Amniotic epithelial cell (primary cell): ENCODE measurements around the gene RASSF7.
A peak's percentile ranks its signal among the peaks of the same experiment; 100 is the strongest.
"Not testable (repeated sequence)": the region's sequence is repeated elsewhere in the genome, so short reads cannot be mapped to it uniquely, and the experiment has no call there.

Experiments
- DNase-seq: peaks from one replicate; pipeline ENCODE4 v3.0.0-alpha.2; 2010; ENCODE audit warnings: low read depth

The RASSF7 gene, protein sequence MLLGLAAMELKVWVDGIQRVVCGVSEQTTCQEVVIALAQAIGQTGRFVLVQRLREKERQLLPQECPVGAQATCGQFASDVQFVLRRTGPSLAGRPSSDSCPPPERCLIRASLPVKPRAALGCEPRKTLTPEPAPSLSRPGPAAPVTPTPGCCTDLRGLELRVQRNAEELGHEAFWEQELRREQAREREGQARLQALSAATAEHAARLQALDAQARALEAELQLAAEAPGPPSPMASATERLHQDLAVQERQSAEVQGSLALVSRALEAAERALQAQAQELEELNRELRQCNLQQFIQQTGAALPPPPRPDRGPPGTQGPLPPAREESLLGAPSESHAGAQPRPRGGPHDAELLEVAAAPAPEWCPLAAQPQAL

DNA sequence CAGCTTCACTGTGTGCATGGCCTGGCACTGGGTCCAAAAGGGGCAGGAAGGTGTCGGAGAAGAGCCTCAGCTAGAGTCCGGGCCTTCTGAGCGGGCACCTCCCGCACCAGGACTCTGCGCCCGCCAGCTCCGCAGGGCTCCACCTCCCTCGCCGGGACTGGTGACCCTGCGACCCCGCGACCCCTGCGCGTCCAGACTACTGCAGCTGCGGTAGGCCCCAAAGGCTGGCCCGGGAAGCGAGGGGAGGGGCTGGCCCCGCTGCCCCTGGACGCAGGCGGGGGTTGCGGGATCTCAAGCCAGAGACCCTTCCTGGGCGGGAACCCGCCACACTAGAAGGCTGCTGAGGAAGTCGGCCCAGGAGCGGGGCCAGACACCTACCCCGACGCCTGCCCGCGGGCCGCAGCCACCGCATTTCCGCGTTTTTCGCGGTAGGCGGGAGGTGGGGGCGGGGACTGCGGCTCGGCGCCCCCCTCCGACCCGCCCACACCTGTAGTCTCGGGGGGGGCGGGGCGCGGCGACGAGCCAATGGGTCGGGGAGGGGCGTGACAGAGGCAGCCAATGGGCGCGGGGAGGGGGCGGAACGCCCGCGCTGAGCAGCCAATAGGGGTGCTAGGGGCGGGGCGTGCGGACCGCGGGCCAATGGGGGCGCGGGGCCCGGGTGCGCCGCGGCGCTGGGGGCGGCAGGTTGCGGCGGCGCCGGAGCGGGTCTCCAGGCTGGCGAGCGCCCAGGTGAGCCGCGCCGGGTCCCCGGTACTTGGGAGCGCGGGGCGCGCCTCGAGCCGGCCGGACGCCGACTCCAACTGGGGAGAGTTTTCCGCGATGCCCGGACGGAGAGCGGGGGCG lies at the start of gene RASSF7, which contains the start of gene LMNTD2:
TSS of gene RASSF7 (plus strand) at position 666 of the 843 bp plus-strand sequence. CDS start 799 bp downstream, outside the sequence.
TSS of gene LMNTD2 (minus strand) at position 434 of the 843 bp plus-strand sequence. CDS start at position 412, 22 bp downstream.
- DNase-seq, result peak; percentile 70

DNA sequence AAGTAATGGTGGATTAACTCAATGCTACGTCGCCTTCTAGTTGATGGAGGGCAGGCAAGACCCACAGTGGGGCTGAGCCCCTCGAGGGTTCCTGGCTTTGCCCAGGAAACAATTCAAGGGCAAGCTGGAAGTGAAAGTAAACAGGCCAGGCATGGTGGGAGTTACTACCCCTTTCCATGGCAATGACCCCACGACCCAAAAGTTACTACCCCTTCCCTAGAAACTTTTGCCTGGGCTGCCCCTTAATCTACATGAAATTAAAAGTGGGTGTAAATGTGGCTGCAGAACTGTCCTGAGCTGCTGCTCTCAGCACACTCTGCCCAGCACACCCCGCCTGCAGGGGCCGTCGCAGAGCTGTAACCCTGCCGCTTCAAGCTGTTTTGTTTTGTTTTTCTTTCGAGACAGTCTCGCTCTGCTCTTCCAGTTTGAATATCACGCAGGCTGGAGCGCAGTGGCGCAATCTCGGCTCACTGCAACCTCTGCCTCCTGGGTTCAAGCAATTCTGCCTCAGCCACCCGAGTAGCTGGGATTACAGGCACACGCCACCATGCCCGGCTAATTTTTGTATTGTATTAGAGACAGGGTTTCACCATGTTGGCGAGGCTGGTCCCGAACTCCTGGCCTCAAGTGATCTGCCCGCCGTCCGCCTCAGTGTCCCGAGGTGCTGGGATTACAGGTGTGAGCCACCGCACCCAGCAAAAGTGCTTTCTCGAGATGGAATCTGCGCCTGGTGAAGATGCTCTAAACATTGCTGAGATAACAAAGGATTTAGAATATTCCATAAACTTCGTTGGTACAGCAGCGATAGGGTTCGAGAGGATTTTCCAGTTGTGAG lies 47.8 kb upstream of the RASSF7 start:
- no peak for DNase-seq

DNA sequence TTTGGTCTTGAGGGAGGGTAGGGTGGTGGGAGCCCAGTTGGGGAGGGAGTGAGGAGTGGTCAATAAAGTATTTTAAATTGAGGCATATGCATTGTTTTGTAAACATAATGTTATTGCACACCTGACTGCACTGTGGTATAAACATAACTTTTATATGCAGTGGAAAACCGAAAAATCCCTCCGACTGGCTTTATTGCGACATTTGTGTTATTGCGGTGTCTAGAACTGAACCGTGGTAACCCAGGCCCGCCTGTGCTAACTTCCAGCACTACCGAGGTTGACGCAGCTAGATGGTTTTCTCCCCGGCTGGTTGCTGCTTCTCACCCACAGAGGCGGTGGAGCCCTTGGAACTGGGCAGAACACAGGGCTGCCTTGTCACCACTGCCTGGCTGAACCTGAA lies 46.2 kb upstream of the RASSF7 start:
- no peak for DNase-seq

- DNase-seq, result no peak
Measured at GRCh38 chr11:515131-515530, 45.6 kb upstream of the RASSF7 start.

DNA sequence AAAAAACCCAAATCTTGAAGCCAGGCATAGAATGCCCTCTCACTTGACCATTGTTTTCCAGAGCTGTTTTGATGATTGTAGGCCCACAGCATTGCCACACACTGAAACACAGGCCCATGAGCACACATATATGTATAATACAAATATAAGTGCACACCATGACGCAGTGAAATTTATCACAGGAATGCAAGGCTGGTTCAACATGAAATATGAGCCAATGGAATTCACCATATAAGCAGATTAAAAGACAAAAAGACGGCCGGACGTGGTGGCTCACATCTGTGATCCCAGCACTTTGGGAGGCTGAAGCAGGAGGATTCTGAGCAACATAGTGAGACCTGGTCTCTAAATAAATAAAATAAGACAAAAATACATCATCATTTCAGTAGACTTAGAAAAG lies 44.4 kb upstream of the RASSF7 start:
- no peak for DNase-seq

DNA sequence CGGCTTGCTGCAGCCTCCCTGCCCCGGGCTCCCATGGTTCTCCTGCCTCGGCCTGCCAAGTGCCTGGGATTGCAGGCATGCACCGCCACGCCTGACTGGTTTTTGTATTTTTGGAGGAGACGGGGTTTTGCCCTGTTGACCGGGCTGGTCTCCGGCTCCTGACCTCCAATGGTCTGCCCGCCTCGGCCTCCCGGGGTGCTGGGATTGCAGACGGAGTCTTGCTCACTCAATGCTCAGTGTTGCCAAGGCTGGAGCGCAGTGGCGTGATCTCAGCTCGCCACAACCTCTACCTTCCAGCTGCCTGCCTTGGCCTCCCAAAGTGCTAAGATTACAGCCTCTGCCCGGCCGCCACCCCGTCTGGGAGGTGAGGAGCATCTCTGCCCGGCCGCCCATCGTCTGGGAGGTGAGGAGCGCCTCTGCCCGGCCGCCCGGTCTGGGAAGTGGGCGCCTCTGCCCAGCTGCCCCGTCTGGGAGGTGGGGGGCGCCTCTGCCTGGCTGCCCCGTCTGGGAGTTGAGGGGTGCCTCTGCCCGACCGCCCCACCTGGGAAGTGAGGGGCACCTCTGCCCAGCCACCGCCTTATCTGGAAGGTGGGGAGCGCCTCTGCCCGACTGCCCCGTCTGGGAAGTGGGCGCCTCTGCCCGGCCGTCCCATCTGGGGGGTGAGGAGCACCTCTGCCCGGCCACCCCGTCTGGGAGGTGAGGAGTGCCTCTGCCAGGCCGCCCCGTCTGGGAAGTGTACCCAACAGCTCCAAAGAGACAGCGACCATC lies 43.7 kb upstream of the RASSF7 start:
- DNase-seq, result not testable (repeated sequence)

GRCh38 chr11:518463-519202 lies 42.1 kb upstream of the RASSF7 start:
- peak; percentile 96 for DNase-seq

GRCh38 chr11:520428-521176 lies 40.2 kb upstream of the RASSF7 start:
- no peak for DNase-seq

DNA sequence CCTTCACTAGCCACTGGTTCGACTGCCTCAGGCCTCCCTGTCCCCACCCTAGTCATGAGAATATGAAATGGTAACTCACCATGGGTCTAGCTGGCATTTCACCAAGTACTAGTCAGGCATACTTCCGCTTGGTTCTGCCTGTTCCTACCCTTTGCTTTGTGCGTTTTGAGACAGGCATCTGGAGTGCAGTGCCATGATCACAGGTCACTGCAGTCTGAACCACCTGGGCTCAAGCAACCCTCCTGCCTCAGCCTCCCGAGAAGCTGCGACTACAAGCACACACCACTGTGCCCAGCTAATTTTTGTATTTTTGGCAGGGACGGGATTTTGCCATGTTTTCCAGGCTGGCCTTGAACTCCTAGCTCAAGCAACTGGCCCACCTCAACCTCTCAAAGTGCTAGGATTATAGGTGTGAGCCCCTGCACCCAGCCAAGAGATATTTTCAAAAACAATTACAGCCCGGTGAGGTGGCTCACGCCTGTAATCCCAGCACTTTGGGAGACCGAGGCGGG lies 39.5 kb upstream of the RASSF7 start:
- no peak for DNase-seq

DNA sequence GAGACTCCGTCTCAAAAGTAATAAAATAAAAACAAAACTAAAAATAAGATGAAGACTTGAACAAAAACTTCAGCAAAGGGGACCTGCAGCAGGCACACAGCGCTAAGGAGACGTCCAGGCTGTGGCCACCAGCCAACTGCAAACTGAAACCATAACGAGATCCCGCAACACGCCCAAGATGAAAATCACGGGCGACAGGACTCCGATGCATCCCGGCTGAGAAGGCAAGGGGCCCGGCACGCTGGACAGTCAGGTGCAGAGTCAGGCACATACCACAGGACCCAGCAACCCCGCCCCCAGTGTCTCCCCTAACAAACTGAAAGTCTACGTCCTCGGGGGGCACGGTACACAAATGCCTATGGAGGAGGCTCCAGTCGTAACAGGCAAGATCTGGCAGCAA lies 34.6 kb upstream of the RASSF7 start:
- no peak for DNase-seq

DNA sequence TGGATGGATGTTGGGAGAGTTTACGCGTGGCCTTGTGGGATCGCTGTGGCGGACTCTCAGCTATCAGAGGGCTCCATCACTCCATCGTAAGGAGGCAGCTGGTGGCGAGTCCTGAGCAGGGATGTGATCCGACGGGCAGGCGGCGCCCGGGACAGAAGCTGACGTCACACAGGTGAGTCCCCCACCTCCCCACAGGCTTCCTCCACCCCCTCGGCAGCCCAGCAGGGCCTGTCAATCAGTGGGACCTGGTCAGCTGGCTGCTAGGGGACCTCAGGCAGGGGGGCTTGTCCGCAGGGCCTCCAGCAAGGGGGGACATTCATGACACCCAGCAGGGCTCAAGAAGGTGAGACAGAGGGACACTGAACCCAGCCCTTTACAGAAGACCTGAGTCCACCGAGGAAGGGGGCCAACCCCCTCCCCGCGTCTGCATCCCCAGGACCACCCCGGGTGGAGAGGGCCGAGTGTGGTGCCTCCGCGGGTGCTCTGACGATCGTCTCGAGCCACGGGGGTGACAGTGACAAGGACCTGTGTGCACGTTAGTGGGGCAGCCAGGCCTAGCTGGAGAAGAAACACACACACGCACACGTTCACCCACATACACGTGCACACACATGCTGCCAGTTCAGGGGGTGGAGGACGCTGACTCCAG lies 32.5 kb upstream of the RASSF7 start:
- no peak for DNase-seq

DNA sequence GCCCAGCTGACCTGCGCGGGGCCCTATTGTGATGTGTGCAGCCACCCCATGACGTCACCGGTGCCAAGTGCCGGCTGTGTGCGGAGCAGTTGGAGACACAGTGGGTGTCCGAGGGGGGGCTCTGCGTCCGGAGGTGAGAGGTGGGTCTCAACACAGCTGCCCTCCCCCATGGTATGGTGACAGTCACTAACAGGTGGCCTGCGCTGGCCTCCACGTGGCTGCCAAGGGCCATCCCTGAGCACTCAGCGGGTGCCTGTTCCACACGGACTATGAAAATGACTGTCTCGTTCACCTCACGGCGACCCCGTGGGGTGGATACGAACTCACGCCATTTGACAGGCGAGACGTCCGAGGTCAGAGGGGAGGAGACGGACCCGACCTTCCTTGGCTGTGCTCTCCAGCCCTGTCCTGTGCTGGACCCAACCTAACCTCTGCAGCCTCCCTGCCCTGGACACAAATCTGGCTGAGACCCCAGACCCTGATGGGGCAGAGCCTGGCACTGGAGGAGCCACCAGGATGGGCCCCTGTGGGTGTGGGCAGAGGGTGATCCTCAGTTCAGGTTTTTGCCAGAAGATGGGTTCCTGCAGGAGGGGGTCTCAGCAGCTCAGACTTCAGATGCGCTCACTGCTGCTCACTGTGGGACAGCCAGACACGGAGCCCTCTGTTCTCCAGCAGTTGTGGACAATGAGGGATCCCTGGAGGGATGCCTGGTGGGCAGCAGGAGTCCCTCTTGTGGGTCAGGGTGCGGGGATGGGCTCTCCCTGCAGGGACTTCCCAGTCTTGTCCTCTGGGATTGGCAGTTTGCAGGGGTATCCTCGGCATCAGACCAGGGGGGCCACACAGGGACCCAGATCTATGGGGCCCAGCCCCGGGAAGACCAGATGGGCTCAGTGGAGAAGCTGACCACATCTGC lies 31.7 kb upstream of the RASSF7 start:
- DNase-seq, result no peak

DNA sequence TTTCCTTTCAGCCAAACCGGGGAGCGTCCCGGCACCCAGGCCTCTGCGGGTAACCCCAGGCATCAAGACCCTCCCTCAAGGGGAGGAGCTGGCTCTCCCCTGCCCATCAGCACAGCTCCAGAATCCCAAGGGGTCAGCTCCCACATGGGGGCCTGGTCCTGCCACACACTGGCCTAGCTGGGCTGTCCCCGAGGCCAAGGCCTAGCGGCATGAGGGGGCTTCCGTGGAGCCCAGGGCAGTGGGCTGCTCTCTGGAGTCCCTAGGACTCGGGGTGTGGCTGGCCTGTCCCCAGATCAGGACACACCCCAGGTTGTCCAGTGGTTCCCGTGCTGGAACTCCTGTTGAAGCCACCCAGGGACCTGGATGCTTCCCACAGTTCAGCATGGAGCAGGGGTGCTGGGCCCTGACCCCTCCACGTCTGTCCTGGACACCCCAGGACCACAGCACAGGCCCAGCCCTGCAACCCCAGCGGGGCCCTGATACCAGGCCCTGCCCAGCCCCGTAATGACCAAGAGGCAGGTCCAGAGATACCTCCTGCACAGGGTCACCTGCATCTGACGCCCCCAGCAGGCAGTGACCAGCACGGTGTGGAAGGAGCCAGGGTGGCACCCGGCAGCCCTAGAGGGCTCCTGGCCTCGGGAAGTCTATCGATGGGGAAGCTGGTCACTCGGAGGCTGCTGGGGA lies 30.9 kb upstream of the RASSF7 start:
- DNase-seq, result no peak

DNA sequence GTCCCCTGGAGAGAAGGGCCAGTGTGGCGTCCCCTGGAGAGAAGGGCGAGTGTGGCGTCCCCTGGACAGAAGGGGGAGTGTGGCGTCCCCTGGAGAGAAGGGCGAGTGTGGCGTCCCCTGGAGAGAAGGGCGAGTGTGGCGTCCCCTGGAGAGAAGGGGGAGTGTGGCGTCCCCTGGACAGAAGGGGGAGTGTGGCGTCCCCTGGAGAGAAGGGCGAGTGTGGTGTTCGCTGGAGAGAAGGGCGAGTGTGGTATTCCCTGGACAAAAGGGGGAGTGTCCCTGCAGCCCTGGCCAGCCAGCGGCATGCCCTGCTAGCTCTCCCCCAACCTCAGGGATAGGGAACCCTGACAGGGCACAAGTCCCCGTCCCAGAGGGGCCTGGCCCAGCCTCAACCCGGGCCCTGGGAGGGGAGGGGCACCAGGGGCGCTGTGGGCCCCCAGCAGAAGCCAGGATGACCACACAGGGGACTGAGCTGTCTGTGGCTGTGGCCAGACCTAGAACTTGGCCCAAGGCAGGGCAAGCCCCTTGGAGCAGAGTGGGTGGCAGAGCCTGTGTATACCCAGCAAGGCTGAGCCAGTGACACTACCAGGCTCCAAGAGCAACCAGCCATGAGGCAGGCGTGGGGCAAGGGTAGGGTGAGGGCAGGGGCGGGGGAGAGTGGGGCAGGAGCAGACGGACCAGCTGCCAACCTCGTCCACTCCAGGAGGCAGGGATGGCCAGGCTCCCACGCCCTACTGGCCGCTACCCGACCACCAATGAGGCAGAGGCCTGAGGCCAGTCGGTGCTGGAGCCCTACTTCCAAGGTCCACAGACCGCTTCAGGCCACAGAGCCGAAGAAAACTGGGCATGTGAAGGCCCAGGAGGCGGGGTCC lies 29.6 kb upstream of the RASSF7 start:
- no peak for DNase-seq

GRCh38 chr11:531919-532526 lies 28.7 kb upstream of the RASSF7 start:
- no peak for DNase-seq

- DNase-seq, result no peak
Measured at GRCh38 chr11:532527-532985, 28.2 kb upstream of the RASSF7 start.
